Measurements from ENCODE around the gene PLCG2.
"Not testable (repeated sequence)": the region's sequence is repeated elsewhere in the genome, so short reads cannot be mapped to it uniquely, and the experiment has no call there.

The PLCG2 gene

GRCh38 chr16:81945665-81946064 is 166.6 kb downstream of the PLCG2 start:
- no peak for DNase-seq

GRCh38 chr16:81946206-81946605 is 167.1 kb downstream of the PLCG2 start:
- DNase-seq: no peak

- DNase-seq: no peak
Observed at GRCh38 chr16:81951564-81951963, 172.5 kb downstream of the PLCG2 start.

- DNase-seq: no peak
Observed at GRCh38 chr16:81956213-81956948, 177.3 kb downstream of the PLCG2 start.

- DNase-seq: no peak
Observed at GRCh38 chr16:81964808-81965207, 185.7 kb downstream of the PLCG2 start.

GRCh38 chr16:81967358-81967757 is 188.3 kb downstream of the PLCG2 start:
- no peak for DNase-seq

- no peak for DNase-seq
Observed at GRCh38 chr16:81971853-81972252, 192.8 kb downstream of the PLCG2 start.

GRCh38 chr16:81973737-81974136 is 194.6 kb downstream of the PLCG2 start:
- no peak for DNase-seq

GRCh38 chr16:81975637-81976036 is 196.5 kb downstream of the PLCG2 start:
- no peak for DNase-seq

- not testable (repeated sequence) for DNase-seq
Observed at GRCh38 chr16:81977335-81977942, 198.3 kb downstream of the PLCG2 start.

GRCh38 chr16:81987121-81987520 is 208.0 kb downstream of the PLCG2 start:
- DNase-seq: no peak

GRCh38 chr16:81987706-81988105 is 208.6 kb downstream of the PLCG2 start:
- no peak for DNase-seq

- no peak for DNase-seq
Observed at GRCh38 chr16:81992859-81993258, 213.8 kb downstream of the PLCG2 start.

GRCh38 chr16:81994485-81994884 is 215.4 kb downstream of the PLCG2 start:
- no peak for DNase-seq

- DNase-seq: no peak
Observed at GRCh38 chr16:81995651-81996050, 216.6 kb downstream of the PLCG2 start.

GRCh38 chr16:81996664-81997509 is 217.8 kb downstream of the PLCG2 start:
- no peak for DNase-seq

- no peak for DNase-seq
Observed at GRCh38 chr16:81997738-81998137, 218.6 kb downstream of the PLCG2 start.

GRCh38 chr16:82002831-82003230 is 223.7 kb downstream of the PLCG2 start:
- no peak for DNase-seq

- no peak for DNase-seq
Observed at GRCh38 chr16:82004601-82005000, 225.5 kb downstream of the PLCG2 start.

- DNase-seq: no peak
Observed at GRCh38 chr16:82005027-82005830, 226.1 kb downstream of the PLCG2 start.

GRCh38 chr16:82006036-82006435 is 226.9 kb downstream of the PLCG2 start:
- DNase-seq: no peak

GRCh38 chr16:82007189-82007588 is 228.1 kb downstream of the PLCG2 start:
- DNase-seq: no peak

Data from KG1 (cell line).